GM20000 (cell line): Measurements from ENCODE around the gene UBASH3B.
A peak's percentile ranks its signal among the peaks of the same experiment; 100 is the strongest.

Experiments used
- DNase-seq: peaks from one replicate; pipeline ENCODE4 v3.0.0; 2012; ENCODE audit warnings: low spot score
- CTCF ChIP-seq: IDR thresholded peaks from 2 replicates; pipeline ENCODE4 v1.5.1; 2012; ENCODE audit warnings: mild to moderate bottlenecking, control low read depth; ENCODE audit errors: extremely low read depth, missing control alignments

UBASH3B gene

DNA sequence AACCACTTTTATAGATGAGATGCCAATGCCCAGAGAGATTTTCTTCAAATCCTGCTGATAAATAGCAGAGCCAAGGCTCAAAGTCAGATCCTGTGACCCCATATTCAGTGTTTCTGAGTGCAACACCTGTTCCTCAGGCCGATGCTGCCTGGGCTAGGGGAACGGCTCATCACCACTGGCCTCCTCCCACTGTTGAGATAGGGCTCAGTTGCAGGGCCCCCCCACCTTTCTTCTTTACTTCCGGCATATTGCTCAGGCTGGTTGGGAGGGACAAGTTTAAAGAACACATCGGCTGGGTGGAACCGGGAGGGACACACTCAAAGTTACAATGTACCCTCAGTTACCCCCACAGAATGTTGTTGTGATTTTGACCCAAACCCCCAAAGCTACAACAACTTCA is 94.5 kb downstream of the UBASH3B start:
- TF ChIP-seq CTCF, result no peak

DNA sequence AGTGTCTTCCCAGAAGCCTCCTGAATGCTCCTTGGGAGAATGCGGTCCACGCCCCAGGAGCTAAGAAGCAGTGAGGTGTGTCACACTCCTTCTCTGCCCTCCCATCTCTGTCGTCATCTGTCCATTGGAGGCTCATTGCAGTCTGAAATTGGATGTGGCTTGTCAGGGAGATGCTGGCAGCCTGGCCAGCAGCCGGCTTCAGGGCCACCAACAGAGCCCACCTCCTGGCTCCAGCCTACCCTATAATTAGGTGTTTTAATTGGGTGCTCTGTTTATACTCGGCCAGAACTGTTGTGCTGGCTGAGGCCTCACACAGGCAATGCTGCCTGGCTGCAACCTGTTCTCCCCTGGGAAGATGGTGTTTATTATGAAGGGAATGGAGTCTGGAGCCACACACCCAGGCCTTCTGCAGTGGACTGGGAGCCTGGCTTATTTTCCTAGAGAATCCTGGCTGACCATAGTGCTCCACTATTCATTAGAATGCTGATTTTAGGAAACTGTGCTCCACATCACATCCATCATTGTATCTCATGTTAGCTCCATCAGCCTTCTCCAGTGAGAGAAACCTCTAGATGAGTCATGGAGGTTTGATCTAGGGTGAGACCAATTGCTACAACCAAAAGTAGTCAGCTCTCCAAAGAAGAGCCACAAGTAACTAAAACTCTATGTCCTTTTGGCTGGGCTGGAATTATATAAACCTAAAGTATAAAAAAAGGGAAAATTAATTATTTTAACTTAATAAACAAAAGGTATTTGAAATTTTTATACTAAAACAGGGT is 96.0 kb downstream of the UBASH3B start:
- no peak for TF ChIP-seq CTCF
- DNase-seq, result no peak

More for the DNA sequence above, 94.5 kb downstream of the UBASH3B start:
- DNase-seq, result no peak

DNA sequence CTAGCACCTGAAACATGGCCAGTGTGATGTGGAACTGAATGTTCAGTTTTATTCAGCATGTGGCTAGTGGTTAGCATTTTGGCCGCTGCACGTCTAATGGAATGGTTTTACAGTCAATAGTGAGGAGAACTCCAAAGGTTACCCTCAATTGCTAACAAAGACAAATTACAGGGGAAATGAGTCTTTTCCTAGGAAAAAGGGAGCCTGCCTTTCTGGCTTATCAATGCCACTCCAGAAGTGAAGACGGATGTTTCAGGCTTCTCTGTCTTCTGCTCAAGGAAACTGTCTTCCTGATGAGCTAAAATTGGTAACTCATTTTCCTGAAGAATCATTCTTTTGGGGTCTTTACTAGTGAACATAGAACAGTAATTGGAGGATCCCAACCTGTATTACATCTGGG is 98.5 kb downstream of the UBASH3B start:
- no peak for TF ChIP-seq CTCF
- DNase-seq, result no peak

- peak; percentile 45 for DNase-seq
- peak; percentile 49 for TF ChIP-seq CTCF
Observed at GRCh38 chr11:122754553-122755322, 99.2 kb downstream of the UBASH3B start.

DNA sequence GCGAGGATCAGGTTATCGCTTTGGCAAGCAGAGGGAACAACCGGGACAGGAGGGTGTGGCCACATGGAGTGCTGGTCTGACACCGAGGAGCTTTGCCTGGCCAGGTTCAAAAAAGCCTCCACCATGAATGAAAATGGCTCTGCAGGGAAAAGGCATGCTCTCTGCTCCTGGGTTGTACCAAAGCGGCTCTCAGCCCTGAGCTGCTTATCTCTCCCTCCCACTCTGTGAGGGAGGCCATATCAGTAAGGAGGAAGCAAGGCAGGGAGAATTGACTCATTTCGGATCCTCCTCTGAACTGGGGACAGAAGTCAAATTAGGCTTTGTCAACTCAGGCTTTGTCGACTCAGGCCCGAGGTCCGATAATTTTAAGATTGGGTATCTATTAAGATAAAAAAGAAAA is 99.9 kb downstream of the UBASH3B start:
- TF ChIP-seq CTCF, result no peak
- DNase-seq, result no peak

GRCh38 chr11:122755941-122756340 is 100.4 kb downstream of the UBASH3B start:
- no peak for DNase-seq
- no peak for TF ChIP-seq CTCF

DNA sequence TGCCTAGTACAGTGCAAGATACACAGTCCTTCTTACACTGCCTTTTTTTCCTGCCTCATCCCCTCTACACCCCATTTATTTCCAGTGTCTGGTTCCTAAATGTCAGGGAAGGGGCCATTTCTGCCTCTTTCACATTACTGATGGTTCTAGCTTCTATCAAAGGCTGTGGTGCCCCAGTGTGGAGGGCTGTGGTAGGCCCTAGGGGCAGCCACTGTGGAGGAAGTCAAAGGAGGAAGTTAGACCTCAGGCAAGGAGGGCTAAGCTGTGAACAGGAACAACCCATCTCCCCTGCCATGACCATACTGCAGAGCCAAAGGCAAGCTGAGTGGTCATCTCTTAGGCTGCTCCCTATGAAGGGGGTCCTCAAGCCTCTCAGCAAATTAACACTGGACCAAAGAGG is 100.9 kb downstream of the UBASH3B start:
- DNase-seq, result peak; percentile 52
- peak; percentile 27 for TF ChIP-seq CTCF
